ENCODE results near the gene GPR21.

The GPR21 gene

DNA sequence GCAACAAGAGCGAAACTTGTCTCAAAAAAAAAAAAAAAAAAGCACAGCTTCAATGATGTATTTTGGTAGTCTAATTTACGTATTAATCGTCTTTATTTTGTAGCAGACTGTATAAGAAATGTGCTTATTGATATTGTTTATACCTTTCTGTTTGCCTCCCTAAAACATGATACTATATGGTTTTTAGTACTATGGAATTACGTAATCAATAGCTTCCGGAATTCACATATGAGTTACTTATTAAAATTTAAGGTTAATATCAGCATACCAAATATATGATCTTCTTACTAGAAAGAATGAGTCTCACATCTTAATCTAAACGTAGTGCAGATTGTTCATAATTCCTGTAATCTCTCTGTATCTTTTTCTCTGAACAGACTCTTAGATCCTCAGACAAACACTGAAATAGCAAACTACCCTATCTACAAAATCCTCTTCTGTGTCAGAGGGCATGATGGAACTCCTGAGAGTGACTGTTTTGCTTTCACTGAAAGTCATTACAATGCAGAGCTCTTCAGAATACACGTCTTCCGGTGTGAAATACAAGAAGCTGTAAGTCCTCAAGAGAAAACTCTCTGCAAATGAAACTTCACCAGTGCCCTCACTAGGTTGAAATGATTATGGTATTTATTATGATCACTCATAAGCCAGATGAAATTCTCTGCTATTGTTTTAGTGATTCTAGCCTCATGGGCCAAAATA, 44.4 kb upstream of the GPR21 start:
- H3K4me3 ChIP-seq (ENCODE audit: low read length, poor library complexity, severe bottlenecking), result no peak overlapping the region
- H3F3A ChIP-seq (ENCODE audit: low read depth), result no peaks in the 10 kb centered on the region
- no peaks in the 10 kb centered on the region for H3K4me1 ChIP-seq (ENCODE audit: insufficient read depth, low read length, poor library complexity, severe bottlenecking)
- H3K9me3 ChIP-seq (ENCODE audit: insufficient read depth, low read depth, low read length), result no peaks in the 10 kb centered on the region
- H3K79me2 ChIP-seq (ENCODE audit: insufficient read depth, low read length), result no peaks in the 10 kb centered on the region
- peaks cover 45% of the 10 kb centered on the region for H3K36me3 ChIP-seq (ENCODE audit: insufficient read depth, low read length)
- H3K4me2 ChIP-seq (ENCODE audit: low read depth, low read length, poor library complexity, severe bottlenecking), result no peak overlapping the region
- H4K20me1 ChIP-seq (ENCODE audit: insufficient read depth, low read length, poor library complexity, severe bottlenecking), result no peaks in the 10 kb centered on the region
- no peaks in the 10 kb centered on the region for H3K27me3 ChIP-seq (ENCODE audit: insufficient read depth, low read length, poor library complexity, severe bottlenecking)
- H2AFZ ChIP-seq (ENCODE audit: low read length), result no peak overlapping the region
- H3K9ac ChIP-seq (ENCODE audit: low read depth, low read length, poor library complexity, severe bottlenecking), result no peak overlapping the region
- no peaks in the 10 kb centered on the region for H3K9me2 ChIP-seq (replicated peaks; ENCODE audit: low read depth, low read length)
- TF ChIP-seq, protein P1, sequence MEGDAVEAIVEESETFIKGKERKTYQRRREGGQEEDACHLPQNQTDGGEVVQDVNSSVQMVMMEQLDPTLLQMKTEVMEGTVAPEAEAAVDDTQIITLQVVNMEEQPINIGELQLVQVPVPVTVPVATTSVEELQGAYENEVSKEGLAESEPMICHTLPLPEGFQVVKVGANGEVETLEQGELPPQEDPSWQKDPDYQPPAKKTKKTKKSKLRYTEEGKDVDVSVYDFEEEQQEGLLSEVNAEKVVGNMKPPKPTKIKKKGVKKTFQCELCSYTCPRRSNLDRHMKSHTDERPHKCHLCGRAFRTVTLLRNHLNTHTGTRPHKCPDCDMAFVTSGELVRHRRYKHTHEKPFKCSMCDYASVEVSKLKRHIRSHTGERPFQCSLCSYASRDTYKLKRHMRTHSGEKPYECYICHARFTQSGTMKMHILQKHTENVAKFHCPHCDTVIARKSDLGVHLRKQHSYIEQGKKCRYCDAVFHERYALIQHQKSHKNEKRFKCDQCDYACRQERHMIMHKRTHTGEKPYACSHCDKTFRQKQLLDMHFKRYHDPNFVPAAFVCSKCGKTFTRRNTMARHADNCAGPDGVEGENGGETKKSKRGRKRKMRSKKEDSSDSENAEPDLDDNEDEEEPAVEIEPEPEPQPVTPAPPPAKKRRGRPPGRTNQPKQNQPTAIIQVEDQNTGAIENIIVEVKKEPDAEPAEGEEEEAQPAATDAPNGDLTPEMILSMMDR (conservative IDR thresholded peaks at IDR 0.05; ENCODE audit: low read length), result no peak
- no peak for TF ChIP-seq EZH2phosphoT487 (IDR thresholded peaks at IDR 0.05; ENCODE audit: borderline replicate concordance)

DNA sequence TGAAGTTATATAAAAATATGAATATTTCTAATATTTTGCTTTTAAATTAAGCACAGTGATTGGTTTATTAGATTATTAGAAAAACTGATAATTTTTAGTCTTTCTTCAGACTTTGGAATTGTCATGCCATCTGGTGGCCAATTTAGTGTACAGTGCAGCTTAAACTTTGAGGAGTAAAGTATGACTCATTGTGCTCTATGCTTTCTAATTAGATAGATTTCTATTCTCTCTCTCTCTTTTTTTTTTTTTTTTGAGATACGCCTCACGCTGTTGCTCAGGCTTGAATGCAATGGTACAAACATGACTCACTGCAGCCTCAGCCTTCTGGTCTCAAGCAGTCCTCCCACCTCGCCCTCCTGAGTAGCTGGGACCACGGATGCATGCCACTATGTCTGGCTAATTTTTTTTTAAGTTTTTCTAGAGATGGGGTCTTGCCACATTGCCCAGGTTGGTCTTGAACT, 42.1 kb upstream of the GPR21 start:
- no peaks in the 10 kb centered on the region for H4K20me1 ChIP-seq (ENCODE audit: insufficient read depth, low read length, poor library complexity, severe bottlenecking)
- no peaks in the 10 kb centered on the region for H3K9me2 ChIP-seq (replicated peaks; ENCODE audit: low read depth, low read length)
- TF ChIP-seq EZH2phosphoT487 (IDR thresholded peaks at IDR 0.05; ENCODE audit: borderline replicate concordance), result no peak
- TF ChIP-seq, protein P1 (conservative IDR thresholded peaks at IDR 0.05; ENCODE audit: low read length), result peak; percentile 82
- H3K4me3 ChIP-seq (ENCODE audit: low read length, poor library complexity, severe bottlenecking), result no peak overlapping the region
- no peak overlapping the region for H3K4me2 ChIP-seq (ENCODE audit: low read depth, low read length, poor library complexity, severe bottlenecking)
- H3K9me3 ChIP-seq (ENCODE audit: insufficient read depth, low read depth, low read length), result no peaks in the 10 kb centered on the region
- H3K4me1 ChIP-seq (ENCODE audit: insufficient read depth, low read length, poor library complexity, severe bottlenecking), result no peaks in the 10 kb centered on the region
- no peaks in the 10 kb centered on the region for H3K79me2 ChIP-seq (ENCODE audit: insufficient read depth, low read length)
- no peak overlapping the region for H3K9ac ChIP-seq (ENCODE audit: low read depth, low read length, poor library complexity, severe bottlenecking)
- H3K36me3 ChIP-seq (ENCODE audit: insufficient read depth, low read length), result peaks cover 35% of the 10 kb centered on the region
- no peak overlapping the region for H2AFZ ChIP-seq (ENCODE audit: low read length)
- H3F3A ChIP-seq (ENCODE audit: low read depth), result no peaks in the 10 kb centered on the region
- no peaks in the 10 kb centered on the region for H3K27me3 ChIP-seq (ENCODE audit: insufficient read depth, low read length, poor library complexity, severe bottlenecking)

DNA sequence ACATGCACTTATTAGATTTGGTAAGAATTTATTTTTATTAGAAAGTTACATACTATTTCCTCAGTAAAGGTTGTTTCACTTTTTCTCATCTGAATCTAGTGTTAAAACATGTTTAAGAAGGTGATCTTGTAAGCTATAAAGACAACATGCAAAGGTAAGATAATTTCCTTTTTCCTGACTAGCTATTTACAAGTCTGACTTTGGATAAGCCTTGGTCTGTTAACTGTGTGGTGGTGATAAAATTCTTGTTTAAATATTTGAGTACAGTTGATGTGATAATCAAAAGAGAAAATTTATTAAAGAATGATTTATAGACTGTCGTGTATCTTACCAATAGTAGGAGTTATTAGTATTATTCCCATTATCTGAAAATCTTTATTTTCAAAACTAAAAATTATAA, 36.9 kb upstream of the GPR21 start:
- Histone ChIP-seq H3K4me2 (ENCODE audit: low read depth, low read length, poor library complexity, severe bottlenecking) (no peak overlapping the region), H3F3A (ENCODE audit: low read depth) (no peaks in the 10 kb centered on the region), H3K27me3 (ENCODE audit: insufficient read depth, low read length, poor library complexity, severe bottlenecking) (no peaks in the 10 kb centered on the region), H3K79me2 (ENCODE audit: insufficient read depth, low read length) (no peaks in the 10 kb centered on the region), H3K9me3 (ENCODE audit: insufficient read depth, low read depth, low read length) (no peaks in the 10 kb centered on the region), H2AFZ (ENCODE audit: low read length) (no peak overlapping the region), H3K4me3 (ENCODE audit: low read length, poor library complexity, severe bottlenecking) (no peak overlapping the region), H3K36me3 (ENCODE audit: insufficient read depth, low read length) (peaks cover 56% of the 10 kb centered on the region; the same call in 1 of the 2 replicates), H3K4me1 (ENCODE audit: insufficient read depth, low read length, poor library complexity, severe bottlenecking) (no peaks in the 10 kb centered on the region), H4K20me1 (ENCODE audit: insufficient read depth, low read length, poor library complexity, severe bottlenecking) (no peaks in the 10 kb centered on the region), H3K9ac (ENCODE audit: low read depth, low read length, poor library complexity, severe bottlenecking) (no peak overlapping the region), H3K9me2 (replicated peaks; ENCODE audit: low read depth, low read length) (no peaks in the 10 kb centered on the region)
- TF ChIP-seq, protein P1 (conservative IDR thresholded peaks at IDR 0.05; ENCODE audit: low read length), result no peak
- no peak for TF ChIP-seq EZH2phosphoT487 (IDR thresholded peaks at IDR 0.05; ENCODE audit: borderline replicate concordance)

All from Loucy (cell line).